SW480 (cell line): ENCODE measurements around the gene RPS6KA3.
"Not testable (repeated sequence)": the region's sequence is repeated elsewhere in the genome, so short reads cannot be mapped to it uniquely, and the experiment has no call there.

Experiments
- DNase-seq: peaks from one replicate; pipeline ENCODE4 v3.0.0-alpha.2; 2016; ENCODE audit warnings: low spot score

RPS6KA3 gene

GRCh38 chrX:20218836-20219505 is 47.7 kb downstream of the RPS6KA3 start:
- no peak for DNase-seq

- no peak for DNase-seq
These were observed 48.8 kb downstream of the RPS6KA3 start for GRCh38 chrX:20217906-20218305.

- DNase-seq: no peak
These were observed 49.4 kb downstream of the RPS6KA3 start for GRCh38 chrX:20217271-20217670.

- no peak for DNase-seq
These were observed 51.1 kb downstream of the RPS6KA3 start for GRCh38 chrX:20215565-20215964.

GRCh38 chrX:20212486-20213089 is 54.1 kb downstream of the RPS6KA3 start:
- no peak for DNase-seq

- DNase-seq: no peak
These were observed 55.4 kb downstream of the RPS6KA3 start for GRCh38 chrX:20211261-20211786.

DNA sequence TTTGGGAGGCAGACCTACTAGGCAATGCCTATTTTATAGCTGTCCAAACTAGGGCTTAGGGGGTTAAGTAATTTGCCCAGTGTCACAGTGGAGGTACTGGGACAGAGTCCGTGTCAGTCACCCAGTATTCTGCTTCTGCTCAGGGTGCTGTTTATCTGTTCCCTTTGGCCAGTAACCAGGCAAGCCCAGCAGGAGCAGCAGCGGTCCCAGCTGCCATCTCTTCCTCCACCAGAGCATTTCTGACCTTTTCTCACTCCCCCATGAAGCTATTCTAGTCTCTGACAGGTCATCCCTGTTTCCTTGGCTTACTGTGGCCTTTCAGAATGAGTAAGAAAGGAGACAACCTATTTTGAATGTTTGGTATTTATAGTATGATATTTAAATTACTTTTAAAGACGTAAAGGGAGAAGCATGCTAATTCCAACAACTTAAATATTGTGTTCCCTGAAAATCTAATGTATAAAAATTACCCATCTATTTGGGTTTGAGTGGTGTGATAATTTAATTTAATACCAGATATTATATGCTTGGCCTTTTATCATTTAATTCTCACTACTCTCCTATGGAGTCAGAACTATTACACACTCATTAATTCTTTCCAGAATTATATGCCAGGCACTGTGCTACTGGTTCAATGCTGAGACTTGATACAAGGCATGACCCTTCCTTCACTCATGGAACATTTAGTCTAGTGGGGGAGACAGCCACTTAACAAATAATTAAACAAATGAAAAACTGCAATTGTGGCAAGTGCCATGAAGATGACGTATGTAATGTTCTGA is 60.6 kb downstream of the RPS6KA3 start:
- no peak for DNase-seq

DNA sequence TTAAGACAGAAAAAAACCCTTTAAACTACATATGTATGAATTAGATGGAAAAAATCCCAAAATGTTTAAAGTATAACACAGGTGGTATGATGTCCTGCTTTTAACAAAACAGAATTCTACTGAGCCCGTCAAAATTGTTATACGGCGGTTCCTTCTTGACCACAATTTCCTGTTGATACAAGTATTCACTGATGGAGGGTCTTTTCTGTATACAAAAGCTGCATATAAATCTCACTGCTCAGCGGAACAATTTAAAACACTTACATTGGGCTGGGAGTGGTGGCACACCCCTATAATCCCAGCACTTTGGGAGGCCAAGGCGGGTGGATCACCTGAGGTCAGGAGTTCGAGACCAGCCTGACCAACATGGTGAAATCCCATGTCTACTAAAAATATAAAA is 62.4 kb downstream of the RPS6KA3 start:
- no peak for DNase-seq

GRCh38 chrX:20197641-20198210 is 69.0 kb downstream of the RPS6KA3 start:
- DNase-seq: no peak

GRCh38 chrX:20189171-20189570 is 77.5 kb downstream of the RPS6KA3 start:
- no peak for DNase-seq

- no peak for DNase-seq
These were observed 84.9 kb downstream of the RPS6KA3 start for GRCh38 chrX:20181598-20182329.

DNA sequence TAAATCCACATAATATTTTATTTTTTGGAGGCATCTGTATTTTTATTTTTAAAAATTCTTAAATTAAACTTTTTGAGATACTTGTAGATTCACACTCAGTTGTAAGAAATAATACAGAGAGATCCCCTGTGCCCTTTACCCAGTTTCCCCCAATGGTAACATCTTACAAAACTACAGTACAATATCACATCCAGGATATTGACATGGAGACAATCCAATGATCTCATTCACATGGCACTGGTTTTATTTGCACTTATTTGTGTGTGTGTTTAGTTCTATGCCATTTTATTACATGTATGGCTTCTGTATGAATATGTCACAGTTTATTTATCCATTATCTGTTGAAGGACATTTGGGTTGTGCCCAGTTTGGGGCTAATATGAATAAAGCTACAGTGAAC is 89.6 kb downstream of the RPS6KA3 start:
- no peak for DNase-seq

- DNase-seq: no peak
These were observed 92.9 kb downstream of the RPS6KA3 start for GRCh38 chrX:20173856-20174255.

DNA sequence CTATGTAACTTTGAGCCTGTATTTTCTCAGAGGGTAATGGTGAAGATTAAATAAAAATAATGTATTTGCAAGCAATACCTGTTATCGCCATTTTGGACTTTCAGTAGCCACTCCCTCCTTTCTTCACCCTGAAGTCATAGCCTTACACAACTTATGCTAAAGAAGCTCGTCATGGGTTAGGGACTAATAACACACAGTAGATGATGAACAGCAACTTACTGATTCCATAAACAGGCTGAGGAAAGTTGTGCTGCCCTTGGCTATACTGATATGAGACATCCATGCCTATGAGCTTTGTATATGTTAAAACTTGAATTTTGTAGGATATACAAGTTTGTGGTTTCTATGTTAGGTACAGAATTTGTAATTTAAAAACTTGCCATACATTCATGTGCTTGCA is 93.4 kb downstream of the RPS6KA3 start:
- DNase-seq: no peak

GRCh38 chrX:20171887-20172286 is 94.8 kb downstream of the RPS6KA3 start:
- no peak for DNase-seq

DNA sequence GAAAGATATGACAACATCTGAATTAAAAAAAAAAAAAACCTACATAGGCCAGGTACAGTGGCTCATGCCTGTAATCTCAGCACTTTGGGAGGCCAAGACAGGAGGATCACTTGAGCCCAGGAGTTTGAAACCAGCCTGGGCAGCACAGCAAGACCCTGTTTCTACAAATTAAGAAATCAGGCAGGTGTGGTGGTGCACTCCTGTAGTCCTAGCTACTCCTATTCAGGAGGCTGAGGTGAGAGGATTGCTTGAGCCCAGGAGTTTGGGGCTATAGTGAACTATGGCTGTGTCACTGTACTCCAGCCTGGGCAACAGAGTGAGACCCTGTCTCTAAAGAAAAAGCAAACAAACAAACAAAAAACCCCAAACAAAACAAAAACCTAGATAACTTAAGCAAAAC is 104.2 kb downstream of the RPS6KA3 start:
- not testable (repeated sequence) for DNase-seq

- no peak for DNase-seq
These were observed 106.8 kb downstream of the RPS6KA3 start for GRCh38 chrX:20159797-20160385.

DNA sequence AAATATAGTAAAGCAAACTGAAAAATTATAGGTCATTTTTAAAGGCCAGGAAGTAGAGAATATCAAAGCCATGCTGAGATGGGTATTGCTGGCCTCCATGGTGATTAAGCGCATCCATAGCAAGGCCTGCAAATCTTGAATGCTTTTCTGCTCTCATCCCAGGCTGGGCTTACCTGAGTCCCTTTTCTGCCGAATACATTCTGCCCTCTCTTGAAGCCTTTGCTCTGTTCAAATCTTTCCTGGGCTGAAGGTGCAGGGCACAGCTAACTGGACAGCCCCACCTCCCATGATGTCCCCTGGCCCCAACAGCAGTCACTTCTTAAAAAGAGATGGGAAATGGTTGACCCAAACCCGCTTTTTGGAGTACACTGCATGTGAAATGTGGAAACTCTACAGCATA is 115.0 kb downstream of the RPS6KA3 start:
- DNase-seq: no peak

GRCh38 chrX:20149326-20149725 is 117.4 kb downstream of the RPS6KA3 start:
- no peak for DNase-seq

- DNase-seq: no peak
These were observed 119.1 kb downstream of the RPS6KA3 start for GRCh38 chrX:20147561-20147960.

- no peak for DNase-seq
These were observed 122.2 kb downstream of the RPS6KA3 start for GRCh38 chrX:20144491-20144890.

- no peak for DNase-seq
These were observed 123.1 kb downstream of the RPS6KA3 start for GRCh38 chrX:20143561-20143960.
